H1 (cell line): ENCODE measurements around the gene ZNF524.

Experiments
- CBX5 ChIP-seq: fragments of 300-800, 300-1000 bp; sonication (generic); IDR thresholded peaks from 2 replicates; pipeline ENCODE4 v1.7.1; 2016; ENCODE audit warnings: antibody characterized with exemption, low read length, low read depth
- CREB1 ChIP-seq: IDR thresholded peaks from 2 replicates; pipeline ENCODE4 v1.6.1; 2012; ENCODE audit warnings: inconsistent platforms
- CTCF ChIP-seq, 3 experiments: IDR thresholded peaks; 1 replicate in 2 of 3; 2 replicates in 1 of 3; pipeline versions ENCODE4 v1.5.1 to v1.6.1; 2011; ENCODE audit warnings: low read length in 3 of 3, mild to moderate bottlenecking in 3 of 3, inconsistent platforms in 2 of 3, low read depth in 1 of 3, moderate library complexity in 1 of 3; ENCODE audit not compliant: insufficient read depth in 1 of 3; ENCODE audit errors: control extremely low read depth in 1 of 3
- EP300 ChIP-seq, 2 experiments: IDR thresholded peaks; 1 replicate in 1 of 2; 2 replicates in 1 of 2; pipeline ENCODE4 v1.6.1; 2011 to 2012; ENCODE audit warnings: low read depth in 2 of 2, low read length in 2 of 2, mild to moderate bottlenecking in 2 of 2, borderline replicate concordance in 1 of 2, inconsistent platforms in 1 of 2, moderate library complexity in 1 of 2
- GTF2F1 ChIP-seq: IDR thresholded peaks from 2 replicates; pipeline ENCODE4 v1.6.1; 2012; ENCODE audit warnings: low read depth, low read length, improper control_type of control experiment, borderline replicate concordance
- KDM1A ChIP-seq: fragments of 200-600, 300-600 bp; sonication (generic); IDR thresholded peaks from 2 replicates; pipeline ENCODE4 v1.7.1; 2016; ENCODE audit warnings: mild to moderate bottlenecking, low read length, borderline replicate concordance
- NRF1 ChIP-seq: IDR thresholded peaks from 2 replicates; pipeline ENCODE4 v1.6.1; 2011; ENCODE audit warnings: mild to moderate bottlenecking, low read depth, low read length, improper control_type of control experiment
- PHF8 ChIP-seq: fragments of 200-600 bp; sonication (generic); conservative IDR thresholded peaks from 2 replicates; pipeline ENCODE4 v1.7.1; 2012; ENCODE audit warnings: low read depth, mild to moderate bottlenecking, inconsistent platforms, low read length, moderate library complexity

- TF ChIP-seq PHF8: no peak
- TF ChIP-seq EP300 (IDR thresholded peaks at IDR 0.05; ENCODE audit: borderline replicate concordance in 1 of 2, low read depth in 2 of 2, low read length in 2 of 2): no peak
- TF ChIP-seq NRF1: no peak
- TF ChIP-seq CTCF (IDR thresholded peaks at IDR 0.05; ENCODE audit: control extremely low read depth in 1 of 3, insufficient read depth in 1 of 3, low read depth in 1 of 3, low read length in 3 of 3): no peak
- TF ChIP-seq GTF2F1: no peak
- TF ChIP-seq CBX5: no peak
- no peak for TF ChIP-seq KDM1A
- TF ChIP-seq CREB1: no peak
Observed at GRCh38 chr19:55552620-55553019, 47.5 kb upstream of the ZNF524 start.
